GM18517 (cell line): ENCODE data around the gene ZNF70.
A peak's percentile ranks its signal among the peaks of the same experiment; 100 is the strongest.

Source experiments
- ATAC-seq: cut with Tn5 transposase; IDR thresholded peaks from one replicate; pipeline ENCODE4 v1.9.1; 2021; ENCODE audit warnings: mild to moderate bottlenecking, moderate library complexity; ENCODE audit not compliant: unreplicated experiment

ZNF70 gene

DNA sequence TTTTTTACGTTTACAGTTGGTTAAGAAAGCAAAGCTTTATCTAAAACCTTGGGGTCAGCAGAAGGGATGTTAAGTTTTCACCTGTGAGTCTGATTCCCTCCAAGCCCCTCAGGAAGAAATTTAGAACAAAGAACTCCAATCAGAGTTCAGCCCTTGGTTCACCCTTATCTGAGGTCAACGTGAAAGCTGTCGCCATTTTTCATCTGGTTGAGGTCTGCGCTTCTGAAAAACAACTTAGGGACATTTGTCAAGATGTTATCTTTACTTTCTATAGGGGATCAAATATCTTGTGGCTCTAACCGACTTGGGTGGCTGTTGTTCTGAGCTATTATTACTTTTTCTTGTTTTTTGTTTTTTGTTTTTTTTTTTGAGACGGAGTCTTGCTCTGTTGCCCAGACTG, 30.1 kb downstream of the ZNF70 start:
- ATAC-seq: no peak

DNA sequence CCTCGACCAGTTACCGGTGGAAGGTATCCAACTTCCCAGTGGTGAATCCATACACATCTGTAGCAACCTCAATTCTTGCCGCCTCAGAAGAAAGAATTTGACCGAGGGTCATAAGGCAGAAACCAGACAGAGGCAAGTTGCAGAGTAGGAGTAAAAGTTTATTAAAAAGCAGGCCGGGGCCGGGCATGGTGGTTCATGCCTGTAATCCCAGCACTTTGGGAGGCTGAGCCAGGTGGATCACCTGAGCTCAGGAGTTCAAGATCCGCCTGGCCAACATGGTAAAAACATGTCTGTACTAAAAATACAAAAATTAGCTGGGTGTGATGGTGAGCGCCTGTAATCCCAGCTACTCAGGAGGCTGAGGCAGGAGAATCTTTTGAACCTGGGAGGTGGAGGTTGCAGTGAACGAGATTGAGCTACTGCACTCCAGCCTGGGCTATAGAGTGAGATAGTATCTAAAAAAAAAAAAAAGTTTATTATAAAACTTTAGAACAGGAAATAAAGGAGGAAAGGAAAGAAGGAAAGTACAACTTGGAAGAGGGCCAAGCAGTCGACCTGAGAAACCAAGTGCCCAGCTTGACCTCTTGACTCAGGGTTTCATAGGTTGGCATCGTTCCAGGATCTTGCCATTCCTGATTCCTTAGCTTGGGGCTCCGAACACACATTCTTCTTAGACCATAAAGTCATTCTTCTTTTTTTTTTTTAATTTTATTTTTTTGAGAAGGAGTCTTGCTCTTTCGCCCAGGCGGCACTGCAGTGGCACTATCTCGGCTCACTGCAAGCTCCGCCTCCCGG, 32.3 kb downstream of the ZNF70 start:
- ATAC-seq: no peak

DNA sequence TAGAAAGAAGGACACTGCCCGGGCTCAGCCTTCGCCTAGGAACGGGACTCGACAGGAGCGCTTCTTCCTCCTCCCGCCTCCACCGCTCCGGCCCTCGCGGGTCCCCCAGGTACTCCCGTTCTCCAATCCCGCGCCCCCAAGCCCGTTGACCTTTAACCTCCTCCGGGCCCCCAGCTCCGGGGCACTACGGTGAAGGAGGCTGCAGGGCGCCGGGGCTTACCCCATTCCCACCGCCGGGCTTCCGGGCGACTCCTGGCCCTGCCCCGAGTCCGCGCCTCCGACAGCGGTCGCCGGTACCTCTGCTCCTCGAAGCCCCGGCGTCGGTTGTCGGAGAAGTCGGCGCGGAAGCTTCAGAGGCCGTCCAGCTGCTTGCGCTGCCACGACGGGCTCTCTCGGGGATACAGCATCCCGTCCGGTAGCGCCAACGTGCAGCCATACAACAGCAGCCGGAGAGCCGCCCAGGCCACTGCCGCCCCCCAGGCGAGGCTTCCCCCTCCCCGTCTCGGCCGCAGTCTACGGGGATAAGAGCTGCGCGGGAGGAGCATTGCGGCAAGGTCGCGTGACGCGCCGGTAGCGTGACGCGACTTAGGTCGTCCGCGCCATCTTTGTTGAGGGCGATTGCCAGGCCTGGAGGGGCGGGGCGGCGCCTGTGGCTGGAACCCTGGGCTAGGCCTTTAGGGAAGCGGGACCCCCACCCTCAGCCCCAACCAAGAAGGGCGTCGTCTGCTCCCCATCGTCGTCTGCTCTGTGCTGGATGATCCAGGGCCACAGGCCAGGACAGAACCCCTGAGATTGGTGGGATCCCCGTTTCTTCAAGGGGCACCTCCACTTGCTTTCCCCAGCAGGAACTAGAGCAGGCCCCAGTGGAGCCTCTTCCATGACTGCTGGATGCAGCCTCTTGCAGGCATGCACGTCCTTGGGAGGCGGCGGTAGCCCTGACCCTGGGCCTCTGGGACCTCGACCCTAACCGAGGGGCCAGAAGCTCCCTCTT, 33.8 kb downstream of the ZNF70 start:
- ATAC-seq: peak; percentile 63

DNA sequence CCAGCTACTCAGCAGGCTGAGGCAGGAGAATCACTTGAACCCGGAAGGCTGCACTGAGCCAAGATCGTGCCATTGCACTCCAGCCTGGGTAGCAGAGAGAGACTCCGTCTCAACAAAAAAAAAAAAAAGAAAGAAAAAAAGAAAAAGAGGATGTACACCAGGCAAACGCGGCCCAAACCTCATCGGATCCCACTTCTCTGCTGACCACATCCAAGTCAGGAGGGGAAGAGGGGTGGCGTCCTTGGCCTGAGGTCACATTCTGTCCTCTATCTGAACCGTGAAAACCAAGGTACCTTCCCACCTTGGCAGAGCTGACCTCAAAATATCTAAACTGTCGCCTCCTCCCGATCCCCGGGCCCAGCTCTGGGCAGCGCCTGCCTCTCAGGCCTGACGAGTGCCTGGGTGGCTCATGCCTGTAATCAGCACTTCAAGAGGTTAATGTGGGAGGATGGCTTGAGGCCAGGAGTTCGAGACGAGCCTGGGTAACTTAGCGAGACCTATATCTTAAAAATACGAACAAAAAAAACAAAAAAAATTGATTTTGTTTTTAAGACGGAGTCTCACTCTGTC, 35.0 kb downstream of the ZNF70 start:
- ATAC-seq: no peak

DNA sequence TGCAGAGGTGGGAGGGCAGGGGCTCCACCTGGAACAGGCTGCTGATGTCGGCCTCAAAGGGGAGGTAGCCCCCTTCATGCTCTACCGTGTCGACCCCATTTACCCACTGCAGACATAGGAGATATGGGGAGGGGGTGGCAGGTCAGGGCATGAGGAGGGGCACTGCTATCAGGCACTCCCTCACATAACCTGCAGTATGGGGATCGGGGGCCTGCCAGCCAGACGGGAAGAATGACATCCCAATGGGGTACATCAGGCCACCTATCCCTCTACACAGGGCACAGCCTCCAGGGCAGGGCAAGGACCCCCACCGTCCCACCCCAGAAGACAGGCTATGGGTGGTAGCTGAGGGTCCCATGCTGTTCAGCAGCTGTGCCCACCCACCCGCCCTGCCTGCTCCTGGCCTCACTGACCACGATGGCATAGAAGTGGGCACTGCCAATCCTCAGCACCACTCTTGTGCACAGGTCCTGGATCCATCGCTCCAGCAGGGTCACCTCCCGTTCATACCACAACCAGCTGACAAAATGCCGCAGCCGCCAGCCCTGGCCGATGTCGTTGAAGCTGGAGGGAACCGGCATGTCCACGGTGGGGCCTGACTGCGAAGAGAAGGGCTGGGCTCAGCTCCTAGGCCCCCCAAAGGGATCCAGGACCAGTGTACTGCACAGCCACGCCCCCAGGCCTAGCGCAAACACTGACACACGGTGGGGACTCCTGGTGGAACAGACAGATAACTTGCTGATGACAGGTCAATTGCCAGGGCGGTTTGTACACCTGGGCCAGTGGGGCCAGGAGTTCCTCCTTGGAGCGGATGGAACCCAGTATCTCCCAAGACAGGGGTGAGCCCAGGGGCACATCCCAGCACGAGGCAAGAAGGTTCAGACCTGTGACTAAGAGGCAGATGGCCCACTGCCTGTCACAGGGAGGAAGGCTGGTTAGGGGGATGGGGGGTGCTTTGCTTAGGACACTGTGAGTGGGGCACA, 36.0 kb downstream of the ZNF70 start:
- no peak for ATAC-seq

DNA sequence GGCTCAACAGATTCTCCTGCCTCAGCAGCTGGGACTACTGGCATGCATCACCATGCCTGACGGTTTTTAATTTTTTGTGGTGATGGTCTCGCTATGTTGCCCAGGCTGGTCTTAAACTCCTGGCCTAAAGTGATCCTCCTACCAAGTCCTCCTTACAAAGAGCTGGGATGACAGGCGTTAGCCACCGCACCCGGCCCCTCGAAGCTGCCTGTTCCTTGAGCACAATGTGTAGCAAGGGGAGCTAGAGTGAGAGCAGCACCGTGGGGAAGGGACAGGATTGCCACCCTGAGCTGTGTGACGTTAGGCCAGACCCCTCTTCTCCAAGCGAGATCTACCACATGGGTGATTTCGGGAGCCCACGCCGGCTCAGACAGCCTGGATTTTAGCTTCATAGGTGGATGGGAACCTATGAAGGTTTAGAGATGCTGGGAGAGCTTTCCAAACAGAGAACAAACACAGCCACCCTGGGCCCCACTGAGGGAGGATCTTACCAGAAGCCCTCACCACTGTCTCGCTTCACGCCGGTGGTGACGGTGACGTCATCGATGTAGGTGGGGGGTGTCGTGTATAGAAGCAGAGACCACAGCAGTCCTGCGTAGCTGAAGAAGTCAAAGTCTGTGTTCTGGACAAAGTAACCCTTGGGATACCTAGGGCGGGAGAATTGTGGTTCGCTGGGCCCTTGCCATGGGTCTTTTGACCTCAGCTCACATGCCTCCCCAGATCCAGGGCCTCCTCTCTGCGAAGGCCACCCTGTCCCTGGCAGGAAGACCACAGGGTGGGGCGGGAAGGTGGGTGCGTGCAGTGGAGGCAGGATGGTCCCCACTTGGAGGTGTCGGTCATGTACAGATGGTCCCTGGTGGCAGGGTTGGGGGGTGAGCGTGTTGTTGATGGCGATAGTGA, 37.0 kb downstream of the ZNF70 start:
- ATAC-seq: no peak

DNA sequence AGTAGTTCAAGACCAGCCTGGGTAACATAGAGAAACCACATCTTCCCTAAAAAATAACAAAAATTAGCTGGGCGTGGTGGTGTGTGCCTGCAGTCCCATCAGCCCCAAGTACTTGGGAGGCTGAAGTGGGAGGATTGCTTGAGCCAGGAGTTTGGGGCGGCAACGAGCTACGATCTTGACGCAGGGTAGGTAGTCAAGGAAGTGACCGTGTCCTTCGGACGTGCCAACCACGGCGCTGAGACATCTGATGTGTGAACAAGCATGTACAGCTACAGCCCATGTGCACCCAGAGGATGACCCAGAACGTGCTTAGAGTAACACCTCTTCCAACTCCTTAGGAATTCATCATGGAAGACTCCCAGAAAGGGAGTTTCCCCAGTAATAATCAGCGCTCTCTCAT, 38.7 kb downstream of the ZNF70 start:
- no peak for ATAC-seq

DNA sequence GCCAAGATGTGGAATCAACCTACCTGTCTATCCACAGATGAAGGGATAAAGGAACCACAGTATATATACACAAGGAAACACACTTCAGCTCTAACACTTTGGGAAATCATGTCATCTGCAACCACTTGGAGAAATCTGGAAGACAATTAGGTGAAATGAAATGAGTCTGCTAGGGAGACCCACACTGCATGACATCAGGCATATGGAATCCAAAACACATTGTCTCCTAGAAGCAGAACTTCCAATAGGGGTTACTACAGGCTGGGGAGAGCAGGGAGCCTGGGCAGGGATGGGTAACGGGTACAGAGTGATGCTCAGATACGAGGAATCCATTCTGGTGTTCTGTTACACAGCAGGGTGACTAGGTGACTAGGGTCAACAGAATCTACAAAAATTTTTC, 41.8 kb downstream of the ZNF70 start:
- no peak for ATAC-seq

DNA sequence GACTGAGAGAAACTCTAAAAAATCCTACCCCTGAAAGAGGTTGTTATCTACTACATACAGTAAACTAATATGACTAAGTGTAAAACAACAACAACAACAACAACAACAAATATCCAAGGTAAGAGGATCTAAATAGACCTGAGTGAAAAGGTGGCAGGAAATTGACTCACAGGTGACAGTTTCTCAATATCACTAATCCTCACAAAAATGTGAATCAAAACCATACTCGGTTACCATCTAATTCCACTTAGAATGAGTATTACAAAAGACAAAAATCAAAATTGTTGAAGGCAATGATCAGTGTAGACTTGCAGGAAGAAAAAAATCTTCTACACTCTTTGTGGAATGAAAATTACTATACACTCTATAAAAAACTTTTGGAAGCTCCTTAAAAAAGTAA, 42.6 kb downstream of the ZNF70 start:
- no peak for ATAC-seq

DNA sequence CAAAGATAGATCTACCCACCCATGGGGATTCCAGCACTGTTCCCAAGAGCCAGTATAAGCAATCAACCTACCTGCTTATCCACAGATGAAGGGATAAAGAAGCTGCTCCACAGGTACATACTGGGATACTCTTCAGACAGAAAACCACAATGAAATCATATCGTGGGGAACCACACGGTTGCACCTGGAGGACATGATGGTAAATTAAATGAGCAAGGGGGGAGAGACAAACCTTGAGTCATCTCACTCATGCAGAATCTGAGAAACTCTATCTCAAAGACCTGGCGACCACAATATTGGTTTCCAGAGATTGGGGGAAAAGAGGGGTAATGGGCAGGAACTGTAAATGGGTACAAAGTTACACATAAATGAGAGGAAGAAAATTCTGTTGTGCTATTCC, 45.6 kb downstream of the ZNF70 start:
- ATAC-seq: no peak

DNA sequence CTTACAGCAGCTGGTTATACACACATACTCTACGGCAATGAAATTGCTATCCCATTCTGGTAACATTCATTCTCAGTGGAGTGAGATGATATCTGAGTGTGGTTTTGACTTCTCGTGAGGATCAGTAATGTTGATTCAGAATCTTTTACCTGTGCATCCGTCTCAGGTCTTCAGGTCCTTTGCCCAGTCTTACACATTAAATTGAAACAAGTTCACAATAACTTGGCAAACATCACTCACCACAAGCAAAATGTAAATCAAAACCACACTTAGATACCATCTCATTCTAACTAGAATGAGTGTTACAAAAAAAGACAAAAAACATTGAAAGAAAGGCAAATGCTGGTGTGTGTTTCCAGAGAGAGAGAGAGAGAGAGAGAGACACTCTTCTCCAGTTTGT, 46.1 kb downstream of the ZNF70 start:
- no peak for ATAC-seq

DNA sequence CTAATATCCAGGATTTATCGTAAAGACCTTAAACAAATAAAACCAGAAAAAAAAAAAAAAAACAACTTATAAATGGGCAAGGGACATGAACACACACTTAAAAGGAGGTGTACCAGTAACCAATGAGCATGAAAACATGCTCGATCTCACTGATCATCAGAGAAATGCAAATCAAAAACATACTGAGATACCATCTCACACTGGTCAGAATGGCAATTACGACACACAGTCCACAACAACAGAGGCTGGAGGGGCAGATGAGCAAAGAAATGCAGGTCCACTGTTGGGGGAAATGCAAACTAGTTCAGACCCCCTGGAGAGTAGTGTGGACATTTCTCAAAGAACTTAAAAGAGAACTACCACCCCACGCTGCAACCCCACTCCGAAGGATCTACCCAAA, 46.9 kb downstream of the ZNF70 start:
- ATAC-seq: no peak

DNA sequence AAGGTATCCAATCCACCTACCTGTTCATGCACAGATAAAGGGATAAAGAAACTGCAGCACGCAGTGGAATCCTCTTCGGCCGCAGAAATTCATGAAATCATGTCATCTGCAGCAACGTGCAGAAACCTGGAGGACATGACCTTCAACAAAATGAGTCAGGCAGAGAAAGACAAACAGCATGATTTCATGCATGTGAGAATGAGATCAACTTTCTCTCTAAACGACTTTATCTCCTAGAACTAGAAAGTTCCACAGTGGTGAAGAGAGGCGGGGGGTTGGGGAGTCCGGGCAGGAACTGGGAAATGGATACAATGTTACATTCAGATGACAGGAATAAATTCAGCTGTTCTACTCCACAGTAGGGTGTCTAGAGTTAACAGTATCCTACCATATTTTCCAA, 50.2 kb downstream of the ZNF70 start:
- no peak for ATAC-seq

DNA sequence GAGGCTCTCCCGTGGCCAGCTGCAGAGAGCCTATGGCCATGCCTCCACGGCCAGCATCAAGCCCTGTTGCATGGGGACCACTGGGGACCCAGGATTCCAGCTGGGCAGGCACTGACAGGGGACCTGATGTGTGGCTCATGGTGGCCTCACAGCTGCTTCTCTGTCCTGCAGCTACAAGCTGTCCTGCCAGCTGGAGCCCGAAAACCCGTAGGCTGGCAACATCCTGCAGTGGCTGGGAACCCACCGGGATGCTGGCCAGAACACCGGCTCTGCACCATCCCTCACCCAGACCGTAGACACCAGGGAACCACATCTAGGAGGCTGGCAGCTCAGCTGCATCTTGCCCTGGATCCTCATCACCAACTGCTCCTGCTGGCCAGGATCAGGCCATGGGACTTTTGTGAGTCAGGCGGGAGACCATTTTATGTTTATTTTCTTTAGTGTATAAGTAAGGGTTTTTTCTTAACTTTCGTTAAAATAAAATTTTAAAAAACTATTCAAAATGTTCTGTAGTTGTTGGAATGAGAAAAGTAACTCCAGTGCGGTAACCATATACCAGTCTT, 52.2 kb downstream of the ZNF70 start:
- no peak for ATAC-seq

DNA sequence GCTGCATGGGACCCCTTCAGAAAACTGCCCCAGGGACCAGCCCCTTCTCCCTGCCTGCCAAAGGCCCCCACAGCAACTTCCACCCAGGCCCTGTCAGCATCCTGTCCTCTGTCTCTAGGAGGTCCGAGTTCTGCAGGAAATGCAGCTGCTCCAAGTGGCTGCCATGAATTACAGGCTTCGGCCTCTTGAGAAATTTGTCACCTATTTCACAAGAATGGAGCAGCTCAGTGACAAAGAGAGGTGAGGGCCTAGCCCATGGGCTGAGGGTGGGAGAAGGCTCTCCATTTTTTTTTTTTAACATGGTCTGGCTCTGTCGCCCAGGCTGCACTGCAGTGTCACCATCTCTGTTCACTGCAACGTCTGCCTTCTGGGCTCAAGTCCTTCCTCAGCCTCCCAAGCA, 52.8 kb downstream of the ZNF70 start:
- no peak for ATAC-seq

DNA sequence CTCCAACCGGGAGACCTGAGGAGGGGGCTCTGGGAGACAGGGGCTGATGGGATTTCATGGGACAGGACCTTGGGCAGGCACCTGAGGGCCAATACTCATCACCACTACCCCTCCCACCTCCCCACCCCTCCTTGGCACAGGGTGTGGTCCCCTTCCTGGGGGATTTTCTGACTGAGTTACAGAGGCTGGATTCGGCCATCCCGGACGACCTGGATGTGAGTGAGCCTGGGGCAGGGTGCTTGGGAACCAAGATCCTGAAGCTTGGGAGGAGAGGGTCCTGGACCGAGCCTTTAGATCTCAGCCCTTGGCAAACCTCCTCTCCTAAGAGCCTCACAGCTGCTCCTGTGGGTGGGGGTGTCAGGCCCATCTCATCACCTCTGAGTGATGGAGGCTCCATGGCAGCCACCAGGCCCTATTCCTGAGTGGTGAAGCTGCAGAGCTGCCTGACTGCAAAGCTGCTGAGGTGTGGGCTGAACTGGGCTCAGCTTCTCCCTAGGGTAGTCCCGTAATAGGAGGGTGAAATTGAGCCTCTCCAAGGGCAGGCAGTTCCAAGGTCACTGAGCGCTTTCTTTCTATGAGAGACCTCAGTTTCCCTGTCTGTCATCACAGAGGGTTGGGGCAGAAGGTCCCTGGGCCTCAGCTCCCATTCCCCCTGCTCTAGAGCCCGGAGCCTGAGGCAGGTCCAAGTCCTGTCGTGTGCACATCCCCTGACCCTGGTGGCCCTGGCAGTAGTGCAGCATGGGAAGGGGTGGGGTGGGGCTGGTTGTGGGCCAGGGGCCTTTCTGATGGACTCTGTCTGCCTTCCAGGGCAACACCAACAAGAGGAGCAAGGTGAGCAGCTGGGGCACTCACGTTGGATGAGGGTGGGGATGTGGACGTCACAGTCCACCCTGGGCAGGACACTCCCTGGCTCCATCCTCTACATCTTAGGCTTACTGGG, 53.6 kb downstream of the ZNF70 start:
- ATAC-seq: no peak

DNA sequence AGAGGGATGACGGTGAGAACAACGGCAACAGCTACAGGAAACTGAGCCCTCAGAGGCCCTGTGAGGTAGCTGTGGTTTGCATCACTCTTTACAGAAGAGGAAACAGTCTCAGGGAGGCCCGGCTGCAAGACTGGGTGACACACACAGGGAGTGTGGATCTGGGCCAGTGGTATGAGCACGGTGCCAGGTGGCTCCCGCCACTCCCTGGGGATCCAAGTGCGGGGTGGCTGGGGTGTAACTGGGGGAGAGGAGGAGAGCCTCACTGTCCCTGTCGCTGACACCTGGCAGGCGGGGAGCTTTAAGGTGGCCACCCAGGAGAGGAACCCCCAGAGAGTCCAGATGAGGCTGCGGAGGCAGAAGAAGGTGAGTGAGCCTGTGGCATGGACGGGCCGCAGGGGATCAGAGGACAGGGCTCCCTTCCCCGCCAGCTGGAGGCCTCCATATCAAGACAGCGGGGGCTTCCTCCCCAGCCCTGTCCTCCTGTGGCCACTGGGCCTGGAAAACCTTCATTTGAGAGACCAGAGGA, 54.5 kb downstream of the ZNF70 start:
- ATAC-seq: peak; percentile 70
